Measurements from ENCODE around the gene ENC1.

Gene ENC1

GRCh38 chr5:74586856-74587255, 53.7 kb downstream of the ENC1 start:
- DNase-seq (ENCODE audit: low read depth) = no peak
- TF ChIP-seq CTCF (IDR thresholded peaks at IDR 0.05; ENCODE audit: low read depth, low read length, missing control alignments) = no peak
- H3K4me3 ChIP-seq (ENCODE audit: low read depth, low read length) = no peak overlapping the region

GRCh38 chr5:74582853-74583252, 57.7 kb downstream of the ENC1 start:
- no peak for DNase-seq (ENCODE audit: low read depth)
- H3K4me3 ChIP-seq (ENCODE audit: low read depth, low read length) = no peak overlapping the region
- TF ChIP-seq CTCF (IDR thresholded peaks at IDR 0.05; ENCODE audit: low read depth, low read length, missing control alignments) = no peak

- no peak for DNase-seq (ENCODE audit: low read depth)
- TF ChIP-seq CTCF (IDR thresholded peaks at IDR 0.05; ENCODE audit: low read depth, low read length, missing control alignments) = no peak
- no peak overlapping the region for H3K4me3 ChIP-seq (ENCODE audit: low read depth, low read length)
Observed at GRCh38 chr5:74581988-74582365, 58.6 kb downstream of the ENC1 start.

- TF ChIP-seq CTCF (IDR thresholded peaks at IDR 0.05; ENCODE audit: low read depth, low read length, missing control alignments) = no peak
- no peak overlapping the region for H3K4me3 ChIP-seq (ENCODE audit: low read depth, low read length)
- no peak for DNase-seq (ENCODE audit: low read depth)
Observed at GRCh38 chr5:74580729-74581109, 59.8 kb downstream of the ENC1 start.

- DNase-seq (ENCODE audit: low read depth) = peak; percentile 87
- no peak for TF ChIP-seq CTCF (IDR thresholded peaks at IDR 0.05; ENCODE audit: low read depth, low read length, missing control alignments)
Observed at GRCh38 chr5:74579215-74579614, 61.3 kb downstream of the ENC1 start.

GRCh38 chr5:74578356-74579044, 62.0 kb downstream of the ENC1 start:
- no peak for TF ChIP-seq CTCF (IDR thresholded peaks at IDR 0.05; ENCODE audit: low read depth, low read length, missing control alignments)
- no peak overlapping the region; the same call in 1 of the 2 replicates for H3K4me3 ChIP-seq (ENCODE audit: low read depth, low read length)

More at GRCh38 chr5:74579215-74579614, 61.3 kb downstream of the ENC1 start:
- no peak overlapping the region for H3K4me3 ChIP-seq (ENCODE audit: low read depth, low read length)

More at GRCh38 chr5:74578356-74579044, 62.0 kb downstream of the ENC1 start:
- DNase-seq (ENCODE audit: low read depth) = peak; percentile 44

Measured in GM12864 (cell line).